Measurements from ENCODE around the gene TIGD7. TPM values are rescaled to one million over a fixed set of nuclear protein-coding genes. Genes with fewer than 3 reads are reported as not detected.

The TIGD7 gene
- total RNA-seq, 1 experiment from 2014 or later: 4.2 TPM

GRCh38 chr16:3328643-3329042 is 23.4 kb upstream of the TIGD7 start:
- Mint-ChIP-seq H3K27me3 (ENCODE audit: low read depth) (peaks cover 9% of the 10 kb centered on the region), H3K9me3 (peaks cover 44 to 49% of the 10 kb centered on the region in 2 experiments), H3K4me1 (no peaks in the 10 kb centered on the region), H3K4me3 (no peak overlapping the region), H3K36me3 (ENCODE audit: insufficient read depth in 1 of 3, low read depth in 3 of 3) (no peaks in the 10 kb centered on the region; a peak in 2 of 7 replicates), H3K27ac (no peak overlapping the region)
- no peak overlapping the region for H4K8ac ChIP-seq (replicated peaks; ENCODE audit: insufficient read length, low read depth, low read length)
- H3K27ac ChIP-seq (ENCODE audit: insufficient read length, low read depth, low read length): no peak overlapping the region
- H3K79me1 ChIP-seq (ENCODE audit: insufficient read depth, low read depth, low read length, poor library complexity, severe bottlenecking): no peaks in the 10 kb centered on the region
- H3K9ac ChIP-seq (ENCODE audit: extremely low read depth, insufficient read length, low read length): no peak overlapping the region
- H4K20me1 ChIP-seq (ENCODE audit: control insufficient read depth, insufficient read depth, insufficient read length): no peaks in the 10 kb centered on the region
- H3K79me2 ChIP-seq (ENCODE audit: insufficient read depth, low read length): no peaks in the 10 kb centered on the region
- H2BK20ac ChIP-seq (ENCODE audit: low read depth, low read length, poor library complexity, severe bottlenecking): no peak overlapping the region
- no peak overlapping the region for H3K56ac ChIP-seq (ENCODE audit: insufficient read length, low read depth, low read length)
- H2BK12ac ChIP-seq (ENCODE audit: insufficient read length, low read depth, low read length): no peak overlapping the region
- no peak overlapping the region for H2BK120ac ChIP-seq (ENCODE audit: low read depth, low read length, poor library complexity, severe bottlenecking)
- no peak overlapping the region for H2AFZ ChIP-seq (ENCODE audit: low read length)
- H3K4me2 ChIP-seq (ENCODE audit: insufficient read depth, insufficient read length, low read length): no peak overlapping the region
- no peak for DNase-seq
- no peak overlapping the region for H3K23ac ChIP-seq (ENCODE audit: insufficient read length, low read depth, low read length)
- H2AK5ac ChIP-seq (ENCODE audit: insufficient read length, low read length): no peak overlapping the region
- no peak overlapping the region for H3K4ac ChIP-seq (ENCODE audit: low read depth, low read length)
- no peak overlapping the region for H4K91ac ChIP-seq (ENCODE audit: insufficient read length, low read depth, low read length)
- no peaks in the 10 kb centered on the region for H3K27me3 ChIP-seq (ENCODE audit: insufficient read depth, low read length)
- WGBS (ENCODE audit: extremely low coverage, insufficient read length, low lambda C conversion rate): no CpG with 5 or more reads among the region's 2 CpGs
- H3T11ph ChIP-seq (ENCODE audit: low read length): no peak overlapping the region
- H3K14ac ChIP-seq (ENCODE audit: insufficient read depth, low read length): no peak overlapping the region
- no peaks in the 10 kb centered on the region for H3K23me2 ChIP-seq (ENCODE audit: insufficient read length, low read depth, low read length, poor library complexity, severe bottlenecking)
- H3K18ac ChIP-seq (ENCODE audit: insufficient read length, low read depth, low read length): no peak overlapping the region
- H4K5ac ChIP-seq (ENCODE audit: insufficient read length, low read depth, low read length): no peak overlapping the region
- TF ChIP-seq CTCF (conservative IDR thresholded peaks at IDR 0.05): no peak
- no peak overlapping the region for H2BK15ac ChIP-seq (ENCODE audit: low read depth, low read length)
- H2BK5ac ChIP-seq (ENCODE audit: insufficient read length, low read length): no peak overlapping the region
- peaks cover 11% of the 10 kb centered on the region for H3K9me3 ChIP-seq (ENCODE audit: control insufficient read depth, low read depth, low read length)
- no peaks in the 10 kb centered on the region for H3K4me1 ChIP-seq (ENCODE audit: insufficient read depth, low read length)

Measured in H9 (cell line).